Measurements from ENCODE around the gene POLD4. TPM values are rescaled to one million over a fixed set of nuclear protein-coding genes. Genes with fewer than 3 reads are reported as not detected.

POLD4 gene
- total and polyA plus RNA-seq, 4 donors: 18.8 to 246 (median 86.0) TPM

- Histone ChIP-seq H3K4me3 (ENCODE audit: low read depth in 1 of 3, low read length in 3 of 3) (no peak overlapping the region), H3K4me1 (ENCODE audit: control insufficient read depth in 4 of 4, insufficient read depth in 4 of 4, low read length in 3 of 4) (peaks cover 0 to 5% (median 1%) of the 10 kb centered on the region in 4 donors), H3K27ac (ENCODE audit: low read depth in 1 of 2, low read length in 2 of 2) (no peak overlapping the region), H3K27me3 (ENCODE audit: control insufficient read depth in 4 of 4, insufficient read depth in 4 of 4, low read length in 3 of 4) (no peaks in the 10 kb centered on the region), H3K36me3 (ENCODE audit: control insufficient read depth in 4 of 4, insufficient read depth in 3 of 4, low read depth in 1 of 4, low read length in 3 of 4) (peaks cover 0 to 1% (median 0%) of the 10 kb centered on the region in 4 donors), H3K9ac (ENCODE audit: low read depth in 1 of 2, low read length in 2 of 2) (no peak overlapping the region), H3K9me3 (ENCODE audit: control insufficient read depth in 4 of 4, low read length in 3 of 4) (no peaks in the 10 kb centered on the region)
- TF ChIP-seq JUND (IDR thresholded peaks at IDR 0.05) (no peak), FOXA2 (IDR thresholded peaks at IDR 0.05) (peak; percentile 57), MAX (IDR thresholded peaks at IDR 0.05) (no peak), RAD21 (IDR thresholded peaks at IDR 0.05) (peak; percentile 53 to 59), ZBTB33 (IDR thresholded peaks at IDR 0.05) (no peak), RXRA (IDR thresholded peaks at IDR 0.05) (no peak), FOXA1 (IDR thresholded peaks at IDR 0.05) (no peak), REST (IDR thresholded peaks at IDR 0.05) (no peak)
- TF ChIP-seq, protein P1, sequence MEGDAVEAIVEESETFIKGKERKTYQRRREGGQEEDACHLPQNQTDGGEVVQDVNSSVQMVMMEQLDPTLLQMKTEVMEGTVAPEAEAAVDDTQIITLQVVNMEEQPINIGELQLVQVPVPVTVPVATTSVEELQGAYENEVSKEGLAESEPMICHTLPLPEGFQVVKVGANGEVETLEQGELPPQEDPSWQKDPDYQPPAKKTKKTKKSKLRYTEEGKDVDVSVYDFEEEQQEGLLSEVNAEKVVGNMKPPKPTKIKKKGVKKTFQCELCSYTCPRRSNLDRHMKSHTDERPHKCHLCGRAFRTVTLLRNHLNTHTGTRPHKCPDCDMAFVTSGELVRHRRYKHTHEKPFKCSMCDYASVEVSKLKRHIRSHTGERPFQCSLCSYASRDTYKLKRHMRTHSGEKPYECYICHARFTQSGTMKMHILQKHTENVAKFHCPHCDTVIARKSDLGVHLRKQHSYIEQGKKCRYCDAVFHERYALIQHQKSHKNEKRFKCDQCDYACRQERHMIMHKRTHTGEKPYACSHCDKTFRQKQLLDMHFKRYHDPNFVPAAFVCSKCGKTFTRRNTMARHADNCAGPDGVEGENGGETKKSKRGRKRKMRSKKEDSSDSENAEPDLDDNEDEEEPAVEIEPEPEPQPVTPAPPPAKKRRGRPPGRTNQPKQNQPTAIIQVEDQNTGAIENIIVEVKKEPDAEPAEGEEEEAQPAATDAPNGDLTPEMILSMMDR (IDR thresholded peaks at IDR 0.05; ENCODE audit: low read depth, low read length, missing input control): peak; percentile 44
- 72% methylated on average over 7 of the region's 7 CpGs for WGBS
- no peak for DNase-seq (ENCODE audit: low spot score)
Measured at GRCh38 chr11:67345920-67346819, 7.2 kb downstream of the POLD4 start.

DNA sequence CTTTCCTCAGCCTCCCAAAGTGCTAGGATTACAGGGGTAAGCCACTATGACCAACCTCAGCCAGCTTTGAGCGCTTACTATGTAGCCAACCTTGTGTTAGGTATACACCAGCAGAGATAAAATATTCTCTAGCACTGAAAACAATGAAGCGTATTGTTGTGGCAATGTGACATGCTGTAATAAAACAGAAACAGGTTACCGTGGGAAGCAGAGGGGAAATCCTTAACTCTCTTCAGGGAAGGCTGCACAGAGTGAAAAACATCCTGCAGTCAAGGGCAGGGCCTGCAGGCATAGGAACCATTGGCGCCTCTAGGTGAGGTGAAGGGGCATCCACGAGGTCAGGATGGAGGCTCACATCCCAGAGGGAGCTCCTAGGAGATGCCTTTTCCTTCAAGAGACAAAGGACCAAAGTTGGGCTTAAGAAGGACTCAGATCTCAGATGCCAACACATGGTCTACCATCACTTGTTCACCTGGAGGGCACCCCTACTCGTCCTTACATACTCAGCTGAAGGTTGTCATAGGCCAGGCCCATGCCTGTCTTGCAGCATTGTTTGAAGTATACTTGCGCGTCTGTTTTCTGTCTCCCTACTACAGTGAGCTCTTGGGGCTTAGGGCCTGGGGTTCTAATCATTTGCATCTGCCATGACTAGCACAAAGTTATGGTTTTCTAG, 8.0 kb downstream of the POLD4 start:
- Histone ChIP-seq H3K9me3 (ENCODE audit: control insufficient read depth in 4 of 4, low read length in 3 of 4) (no peaks in the 10 kb centered on the region), H3K27ac (ENCODE audit: low read depth in 1 of 2, low read length in 2 of 2) (no peak overlapping the region), H3K36me3 (ENCODE audit: control insufficient read depth in 4 of 4, insufficient read depth in 3 of 4, low read depth in 1 of 4, low read length in 3 of 4) (no peaks in the 10 kb centered on the region), H3K9ac (ENCODE audit: low read depth in 1 of 2, low read length in 2 of 2) (no peak overlapping the region), H3K4me1 (ENCODE audit: control insufficient read depth in 4 of 4, insufficient read depth in 4 of 4, low read length in 3 of 4) (no peaks in the 10 kb centered on the region), H3K27me3 (ENCODE audit: control insufficient read depth in 4 of 4, insufficient read depth in 4 of 4, low read length in 3 of 4) (no peaks in the 10 kb centered on the region), H3K4me3 (ENCODE audit: low read depth in 1 of 3, low read length in 3 of 3) (no peak overlapping the region)
- TF ChIP-seq, protein P2, sequence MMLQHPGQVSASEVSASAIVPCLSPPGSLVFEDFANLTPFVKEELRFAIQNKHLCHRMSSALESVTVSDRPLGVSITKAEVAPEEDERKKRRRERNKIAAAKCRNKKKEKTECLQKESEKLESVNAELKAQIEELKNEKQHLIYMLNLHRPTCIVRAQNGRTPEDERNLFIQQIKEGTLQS (IDR thresholded peaks at IDR 0.05): no peak
- TF ChIP-seq GABPA (IDR thresholded peaks at IDR 0.05 in 1 of 2, conservative IDR thresholded peaks at IDR 0.05 in 1 of 2) (no peak), TAF1 (conservative IDR thresholded peaks at IDR 0.05) (no peak)
- TF ChIP-seq, protein P1 (IDR thresholded peaks at IDR 0.05; ENCODE audit: low read depth, low read length, missing input control): no peak
- DNase-seq (ENCODE audit: low spot score): no peak
- WGBS: 79% methylated on average over 8 of the region's 8 CpGs
